ENCODE data around the gene SUPT4H1.

The SUPT4H1 gene

DNA sequence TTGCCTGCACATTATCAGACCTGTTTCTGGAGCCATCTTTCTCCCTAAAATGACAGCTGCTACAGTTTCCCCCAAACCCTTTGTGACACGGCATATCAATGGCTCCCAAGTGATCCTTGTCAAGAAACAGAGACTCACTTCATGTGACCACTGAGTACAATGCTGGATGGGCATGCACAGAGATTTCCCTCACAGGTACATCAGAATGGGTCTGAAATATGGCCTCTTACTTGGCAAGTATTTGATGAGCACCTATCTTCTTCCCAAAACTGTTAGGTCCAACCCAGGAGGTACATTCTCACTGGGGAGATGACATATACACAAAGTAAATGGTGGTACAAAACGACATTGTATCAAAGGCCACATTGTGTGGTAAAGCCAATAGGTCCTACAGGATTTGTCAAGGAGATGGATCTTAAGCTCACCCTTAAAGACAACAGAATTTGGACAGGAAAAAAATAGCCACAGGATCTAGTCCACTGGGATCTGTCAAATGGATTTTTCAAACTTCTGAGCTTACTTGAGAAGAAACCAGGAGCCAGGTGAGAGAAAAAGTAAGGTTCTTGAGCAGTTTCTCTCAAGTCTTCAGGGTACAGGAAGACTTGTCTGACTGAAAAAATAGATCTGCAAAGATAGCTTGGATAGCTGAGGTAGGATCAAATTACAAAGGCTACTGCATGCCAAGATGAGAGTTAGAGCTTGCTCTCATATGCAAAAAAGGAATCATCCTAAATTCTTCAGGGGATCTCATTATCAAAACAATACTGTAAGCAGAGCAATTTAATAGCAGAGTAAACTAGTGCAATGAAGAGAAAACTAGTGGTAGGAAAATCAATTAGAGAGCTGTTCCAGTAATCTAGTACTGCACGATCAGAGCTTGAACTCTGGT lies 36.5 kb upstream of the SUPT4H1 start:
- no peak for TF ChIP-seq TAF1 (IDR thresholded peaks at IDR 0.05; ENCODE audit: borderline replicate concordance, low read depth, low read length)
- no peak for TF ChIP-seq POLR2AphosphoS5 (IDR thresholded peaks at IDR 0.05; ENCODE audit: low read depth, low read length)
- TF ChIP-seq POLR2A (IDR thresholded peaks at IDR 0.05; ENCODE audit: low read depth, low read length): no peak
- no peak for DNase-seq (ENCODE audit: insufficient read length)
- no peak for FAIRE-seq

- TF ChIP-seq POLR2AphosphoS5 (IDR thresholded peaks at IDR 0.05; ENCODE audit: low read depth, low read length) (no peak), TAF1 (IDR thresholded peaks at IDR 0.05; ENCODE audit: borderline replicate concordance, low read depth, low read length) (no peak), POLR2A (IDR thresholded peaks at IDR 0.05; ENCODE audit: low read depth, low read length) (no peak)
- no peak for FAIRE-seq
- no peak for DNase-seq (ENCODE audit: insufficient read length)
These were observed 35.8 kb upstream of the SUPT4H1 start for GRCh38 chr17:58387834-58388233.

- no peak for DNase-seq (ENCODE audit: insufficient read length)
- TF ChIP-seq POLR2AphosphoS5 (IDR thresholded peaks at IDR 0.05; ENCODE audit: low read depth, low read length) (no peak), POLR2A (IDR thresholded peaks at IDR 0.05; ENCODE audit: low read depth, low read length) (no peak), TAF1 (IDR thresholded peaks at IDR 0.05; ENCODE audit: borderline replicate concordance, low read depth, low read length) (no peak)
- FAIRE-seq: no peak
These were observed 34.7 kb upstream of the SUPT4H1 start for GRCh38 chr17:58386708-58387107.

GRCh38 chr17:58385359-58385899 lies 33.4 kb upstream of the SUPT4H1 start:
- TF ChIP-seq POLR2A (IDR thresholded peaks at IDR 0.05; ENCODE audit: low read depth, low read length): no peak
- TF ChIP-seq POLR2AphosphoS5 (IDR thresholded peaks at IDR 0.05; ENCODE audit: low read depth, low read length): no peak
- no peak for TF ChIP-seq TAF1 (IDR thresholded peaks at IDR 0.05; ENCODE audit: borderline replicate concordance, low read depth, low read length)
- FAIRE-seq: no peak
- no peak for DNase-seq (ENCODE audit: insufficient read length)

DNA sequence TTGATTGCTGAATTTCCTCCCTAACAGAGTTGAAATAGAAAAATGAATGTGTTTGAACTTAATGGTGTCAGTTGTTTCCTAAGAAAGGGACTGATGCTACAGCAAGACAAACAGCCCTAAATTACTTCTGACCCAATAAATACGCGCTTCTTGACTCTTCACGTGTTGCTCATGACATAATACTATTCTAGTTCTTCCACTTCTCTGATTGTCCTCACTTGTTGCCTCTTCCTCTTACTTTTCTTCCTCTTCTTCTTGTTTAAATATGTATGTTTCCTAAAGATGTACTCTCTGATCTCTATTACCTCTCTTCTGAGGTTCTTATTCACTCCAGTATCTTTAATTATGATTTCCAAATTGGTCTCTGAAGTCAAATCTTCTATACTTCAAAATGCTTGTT lies 32.9 kb upstream of the SUPT4H1 start:
- TF ChIP-seq POLR2A (IDR thresholded peaks at IDR 0.05; ENCODE audit: low read depth, low read length) (no peak), POLR2AphosphoS5 (IDR thresholded peaks at IDR 0.05; ENCODE audit: low read depth, low read length) (no peak), TAF1 (IDR thresholded peaks at IDR 0.05; ENCODE audit: borderline replicate concordance, low read depth, low read length) (no peak)
- DNase-seq (ENCODE audit: insufficient read length): no peak
- no peak for FAIRE-seq

- TF ChIP-seq POLR2A (IDR thresholded peaks at IDR 0.05; ENCODE audit: low read depth, low read length) (no peak), TAF1 (IDR thresholded peaks at IDR 0.05; ENCODE audit: borderline replicate concordance, low read depth, low read length) (no peak), POLR2AphosphoS5 (IDR thresholded peaks at IDR 0.05; ENCODE audit: low read depth, low read length) (no peak)
- FAIRE-seq (no peak), DNase-seq (ENCODE audit: insufficient read length) (no peak)
These were observed 32.0 kb upstream of the SUPT4H1 start for GRCh38 chr17:58383892-58384462.

- no peak for TF ChIP-seq POLR2AphosphoS5 (IDR thresholded peaks at IDR 0.05; ENCODE audit: low read depth, low read length)
- no peak for DNase-seq (ENCODE audit: insufficient read length)
- FAIRE-seq: no peak
These were observed 30.9 kb upstream of the SUPT4H1 start for GRCh38 chr17:58382872-58383242.

DNA sequence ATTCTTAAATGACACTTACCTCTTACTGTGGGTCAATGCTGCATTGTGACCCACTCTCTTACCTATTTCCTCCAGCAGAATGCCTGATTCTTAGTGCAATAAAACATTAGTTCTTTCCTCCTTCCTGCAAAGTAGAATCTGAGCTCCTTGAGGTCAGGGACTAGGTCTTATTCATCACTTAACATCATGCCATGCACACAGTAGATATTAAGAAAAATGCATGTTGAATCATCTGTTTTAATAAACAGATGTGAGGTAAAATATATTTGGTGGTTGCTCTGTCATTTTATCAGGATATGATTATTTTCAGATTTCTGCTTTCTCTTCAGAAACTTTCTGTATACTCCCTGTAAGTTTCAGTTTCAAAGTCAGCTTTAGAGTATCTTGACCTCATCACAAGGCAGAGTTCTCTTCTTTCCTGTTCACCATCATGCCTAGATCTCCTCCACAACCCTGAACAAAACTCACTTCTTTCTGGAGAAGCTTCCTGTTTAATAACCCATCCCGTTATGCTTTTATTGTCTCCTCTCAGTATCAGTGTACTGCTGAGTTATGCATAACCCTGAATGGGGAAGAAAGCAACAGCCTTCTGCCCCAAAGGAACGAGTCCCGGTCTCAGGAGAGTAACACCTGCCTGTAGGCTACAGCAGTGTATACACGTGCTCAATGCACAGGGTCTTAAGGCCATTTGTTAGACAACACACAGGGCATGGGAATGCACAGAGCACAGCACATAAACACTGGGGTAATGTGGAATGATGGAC lies 30.3 kb upstream of the SUPT4H1 start:
- TF ChIP-seq POLR2A (IDR thresholded peaks at IDR 0.05; ENCODE audit: low read depth, low read length): no peak
- TF ChIP-seq TAF1 (IDR thresholded peaks at IDR 0.05; ENCODE audit: borderline replicate concordance, low read depth, low read length): no peak
- TF ChIP-seq POLR2AphosphoS5 (IDR thresholded peaks at IDR 0.05; ENCODE audit: low read depth, low read length): no peak
- DNase-seq (ENCODE audit: insufficient read length) (no peak), FAIRE-seq (peak; percentile 66)

GRCh38 chr17:58381124-58382035 lies 29.4 kb upstream of the SUPT4H1 start:
- FAIRE-seq: no peak
- DNase-seq (ENCODE audit: insufficient read length): no peak
- TF ChIP-seq TAF1 (IDR thresholded peaks at IDR 0.05; ENCODE audit: borderline replicate concordance, low read depth, low read length): no peak
- no peak for TF ChIP-seq POLR2AphosphoS5 (IDR thresholded peaks at IDR 0.05; ENCODE audit: low read depth, low read length)
- TF ChIP-seq POLR2A (IDR thresholded peaks at IDR 0.05; ENCODE audit: low read depth, low read length): no peak

- TF ChIP-seq TAF1 (IDR thresholded peaks at IDR 0.05; ENCODE audit: borderline replicate concordance, low read depth, low read length) (no peak), POLR2A (IDR thresholded peaks at IDR 0.05; ENCODE audit: low read depth, low read length) (no peak), POLR2AphosphoS5 (IDR thresholded peaks at IDR 0.05; ENCODE audit: low read depth, low read length) (no peak)
- FAIRE-seq (no peak), DNase-seq (ENCODE audit: insufficient read length) (no peak)
These were observed 28.5 kb upstream of the SUPT4H1 start for GRCh38 chr17:58380207-58381123.

Measured in GM12892 (cell line).